ENCODE data around the gene OR8I2.
"Not testable (repeated sequence)": the region's sequence is repeated elsewhere in the genome, so short reads cannot be mapped to it uniquely, and the experiment has no call there.

The OR8I2 gene

DNA sequence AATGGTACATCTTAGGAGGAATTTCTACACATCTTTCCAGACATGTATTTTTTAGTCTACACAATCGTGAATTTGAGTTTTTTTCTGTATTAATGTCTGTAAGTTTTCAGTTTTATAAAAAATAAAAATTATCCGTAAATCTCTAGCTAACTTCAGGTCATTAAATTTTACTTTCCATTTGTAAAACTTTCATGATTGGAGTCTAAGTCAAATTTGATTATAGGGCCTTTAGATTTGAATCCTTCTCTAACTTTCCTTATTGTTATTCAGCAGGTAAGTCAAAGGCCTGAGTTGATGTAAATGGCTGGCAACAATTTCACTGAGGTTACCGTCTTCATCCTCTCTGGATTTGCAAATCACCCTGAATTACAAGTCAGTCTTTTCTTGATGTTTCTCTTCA, at the start of gene OR8I2:
OR8I2 (plus strand) TSS at position 301 of the 400 bp plus-strand sequence; CDS start at position 301, 0 bp downstream.
- no peak for DNase-seq

DNA sequence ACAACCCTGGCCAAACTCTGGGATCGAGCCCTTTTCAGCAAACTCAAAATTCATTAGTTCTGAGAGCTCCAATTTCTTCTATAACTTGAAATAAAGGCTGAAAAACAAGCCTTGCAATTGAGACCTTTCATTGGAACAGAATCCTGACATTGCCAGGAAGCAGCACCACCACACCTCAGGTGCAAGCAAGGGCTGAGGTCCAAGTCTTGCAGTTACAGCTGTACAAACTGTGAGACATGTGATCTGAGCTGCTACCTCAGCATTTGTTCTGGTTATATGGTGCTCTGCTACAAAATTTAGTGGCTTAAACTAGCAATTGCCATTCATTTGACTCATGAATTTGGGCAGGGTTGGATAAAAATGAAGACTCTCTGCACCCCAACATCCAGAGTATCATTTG, 47.6 kb upstream of the OR8I2 start:
- DNase-seq, result no peak

DNA sequence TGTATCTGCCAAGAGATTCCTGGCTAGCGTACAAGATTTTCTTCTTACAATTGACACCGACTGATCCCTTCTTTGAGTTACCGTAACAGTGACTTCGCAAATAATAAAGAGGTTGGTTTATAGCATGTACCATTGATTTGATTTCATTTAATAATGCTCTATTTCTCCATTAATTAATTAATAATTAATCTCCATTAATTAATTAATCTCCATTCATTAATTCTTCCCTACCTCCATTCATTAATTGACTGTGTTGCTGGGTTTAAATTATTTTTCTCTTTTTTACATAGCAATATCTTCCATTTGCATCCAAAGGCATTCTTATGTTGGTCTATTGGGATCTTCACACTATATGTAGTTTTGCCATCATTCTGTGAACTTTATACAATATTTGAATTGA, 44.6 kb upstream of the OR8I2 start:
- DNase-seq, result no peak

DNA sequence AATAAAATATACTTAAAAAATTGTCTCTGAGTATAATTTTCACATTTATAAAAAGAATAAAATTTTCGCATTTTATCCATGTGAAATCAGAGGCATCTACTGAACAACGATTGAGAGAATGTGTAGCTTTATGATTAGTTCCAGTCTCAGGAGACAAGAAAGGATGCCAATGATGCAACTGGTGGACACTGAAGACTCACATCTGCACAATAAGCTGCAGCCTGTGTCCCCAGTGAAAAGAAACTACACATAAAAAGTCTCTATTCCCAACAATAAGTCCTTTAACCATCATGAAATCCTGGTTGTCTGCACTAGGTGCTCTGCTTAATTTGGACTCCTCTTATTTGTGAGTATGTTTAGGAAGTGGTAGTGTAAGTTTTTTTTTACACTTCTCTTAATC, 43.6 kb upstream of the OR8I2 start:
- DNase-seq, result no peak

DNA sequence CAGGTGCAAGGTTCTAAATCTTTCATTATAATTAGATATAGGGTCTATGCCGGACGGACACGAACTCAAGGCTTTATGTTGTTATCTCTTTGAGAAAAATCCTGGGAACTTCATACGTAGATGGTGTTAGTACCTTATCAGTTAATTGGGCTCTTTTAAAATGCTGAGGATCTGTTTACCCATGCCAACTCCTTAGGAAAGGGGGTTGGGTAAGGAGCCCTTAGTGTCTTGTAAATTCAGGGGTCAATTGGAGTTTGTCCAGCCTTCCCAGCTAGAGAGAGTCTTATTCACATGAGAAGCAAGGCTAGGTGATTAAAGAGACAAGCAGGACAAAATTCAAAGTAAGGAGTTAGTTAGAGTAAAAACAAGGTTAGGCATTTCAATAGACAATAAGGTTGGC, 36.7 kb upstream of the OR8I2 start:
- DNase-seq, result not testable (repeated sequence)

DNA sequence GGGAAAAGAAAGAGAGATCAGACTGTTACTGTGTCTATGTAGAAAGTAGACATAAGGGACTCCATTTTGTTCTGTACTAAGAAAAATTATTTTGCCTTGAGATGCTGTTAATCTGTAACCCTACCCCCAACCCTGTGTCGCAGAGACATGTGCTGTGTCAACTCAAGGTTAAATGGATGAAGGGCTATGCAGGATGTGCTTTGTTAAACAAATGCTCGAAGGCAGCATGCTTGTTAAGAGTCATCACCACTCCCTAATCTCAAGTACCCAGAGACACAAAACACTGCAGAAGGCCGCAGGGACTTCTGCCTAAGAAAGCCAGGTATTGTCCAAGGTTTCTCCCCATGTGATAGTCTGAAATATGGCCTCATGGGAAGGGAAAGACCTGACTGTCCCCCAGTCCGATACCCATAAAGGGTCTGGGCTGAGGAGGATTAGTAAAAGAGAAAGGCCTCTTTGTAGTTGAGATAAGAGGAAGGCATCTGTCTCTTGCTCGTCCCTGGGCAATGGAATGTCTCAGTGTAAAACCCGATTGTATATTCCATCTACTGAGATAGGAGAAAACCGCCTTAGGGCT, 35.4 kb upstream of the OR8I2 start:
- DNase-seq, result not testable (repeated sequence)

DNA sequence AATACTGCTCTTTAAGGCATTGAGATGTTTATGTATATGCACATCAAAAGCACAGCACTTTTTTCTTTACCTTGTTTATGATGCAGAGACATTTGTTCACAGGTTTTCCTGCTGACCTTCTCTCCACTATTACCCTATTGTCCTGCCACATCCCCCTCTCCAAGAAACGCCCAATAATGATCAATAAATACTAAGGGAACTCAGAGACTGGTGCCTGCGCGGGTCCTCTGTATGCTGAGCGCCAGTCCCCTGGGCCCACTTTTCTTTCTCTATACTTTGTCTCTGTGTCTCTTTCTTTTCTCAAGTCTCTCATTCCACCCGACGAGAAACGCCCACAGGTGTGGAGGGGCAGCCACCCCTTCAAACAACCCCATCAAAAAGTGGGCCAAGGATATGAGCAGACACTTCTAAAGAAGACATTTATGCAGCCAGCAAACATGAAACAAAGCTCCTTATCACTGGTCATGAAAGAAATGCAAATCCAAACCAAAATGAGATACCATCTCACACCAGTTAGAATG, 34.8 kb upstream of the OR8I2 start:
- not testable (repeated sequence) for DNase-seq

DNA sequence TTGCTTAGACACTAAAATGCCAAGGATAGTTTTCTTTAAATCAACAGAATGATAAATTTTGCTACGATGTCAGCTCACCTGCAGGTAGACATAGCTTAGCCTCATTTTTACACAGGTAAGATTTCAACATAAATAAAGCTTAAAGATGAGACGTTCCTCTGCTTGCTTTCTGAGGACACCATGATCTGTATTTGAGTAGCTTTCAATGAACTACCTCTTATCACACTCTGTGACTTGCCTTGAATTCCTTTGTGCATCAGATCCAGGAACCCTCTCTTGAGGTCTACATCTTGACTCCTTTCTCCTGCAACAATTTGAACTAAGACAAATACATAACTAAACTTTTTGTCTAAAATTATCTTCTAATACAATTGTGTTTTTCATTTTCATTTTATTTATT, 26.1 kb upstream of the OR8I2 start:
- DNase-seq, result no peak

DNA sequence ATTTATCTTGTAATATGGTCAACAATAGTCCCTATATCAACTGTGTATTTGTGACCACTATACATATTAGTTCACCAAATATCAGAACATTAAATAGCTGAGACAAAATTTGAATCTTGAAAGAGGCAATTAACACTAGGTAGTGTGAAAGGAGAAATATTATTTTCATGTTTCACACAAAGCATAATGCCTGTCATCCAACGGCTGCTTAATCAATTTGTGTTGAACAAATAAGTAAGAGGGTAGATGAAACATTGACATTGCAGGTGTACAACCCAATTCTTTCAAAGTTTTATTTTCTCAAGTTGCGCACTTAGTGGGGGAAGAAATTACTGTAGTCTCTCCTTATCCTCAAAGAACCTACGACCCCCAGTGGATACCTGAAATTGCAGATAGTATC, 3.4 kb upstream of the OR8I2 start:
- no peak for DNase-seq

DNA sequence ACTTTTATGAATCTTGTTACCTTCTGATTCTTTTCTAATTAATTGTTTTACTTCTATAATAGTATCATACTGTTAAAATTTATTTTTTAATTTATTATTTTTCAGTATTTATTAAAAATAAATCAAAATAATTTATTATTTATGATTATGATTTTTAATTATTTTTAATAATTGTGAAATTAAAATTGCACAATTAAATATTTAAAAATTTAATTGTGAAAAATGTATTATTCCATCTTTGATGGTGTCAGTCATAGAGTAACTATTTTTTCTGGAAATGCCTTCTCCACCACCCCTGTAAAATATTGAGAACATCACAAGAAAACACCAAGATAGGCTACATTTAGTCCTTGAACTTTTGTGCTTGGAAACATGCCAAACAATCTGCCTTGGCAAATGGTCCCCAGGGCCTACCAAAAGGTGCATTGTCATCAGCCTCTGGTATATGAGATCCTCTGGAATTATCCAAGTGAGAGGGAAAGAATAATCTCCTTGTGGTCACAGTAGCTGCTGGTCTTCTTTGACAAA, 10.2 kb downstream of the OR8I2 start, which contains the start of gene OR8H2:
OR8H2 (plus strand) TSS at position 478 of the 528 bp plus-strand sequence. CDS start 1,356 bp downstream, outside the sequence.
- DNase-seq, result no peak

DNA sequence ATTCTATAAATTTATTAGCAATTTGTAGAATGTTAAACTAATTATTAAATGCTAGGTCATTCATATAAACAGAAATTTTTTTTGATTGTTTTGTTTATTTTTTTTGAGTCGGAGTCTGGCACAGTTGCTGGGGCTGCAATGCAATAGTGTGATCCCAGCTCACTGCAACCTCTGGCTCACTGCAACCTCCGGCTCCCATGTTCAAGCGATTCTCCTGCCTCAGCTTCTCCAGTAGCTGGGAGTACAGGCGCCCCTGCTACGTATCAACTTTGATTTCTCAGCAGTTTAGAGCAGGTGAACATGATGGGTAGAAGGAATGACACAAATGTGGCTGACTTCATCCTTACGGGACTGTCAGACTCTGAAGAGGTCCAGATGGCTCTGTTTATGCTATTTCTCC, 29.0 kb downstream of the OR8I2 start, which contains the start of gene OR8H3:
OR8H3 (plus strand) TSS at position 301 of the 400 bp plus-strand sequence; CDS start at position 301, 0 bp downstream.
- no peak for DNase-seq

DNA sequence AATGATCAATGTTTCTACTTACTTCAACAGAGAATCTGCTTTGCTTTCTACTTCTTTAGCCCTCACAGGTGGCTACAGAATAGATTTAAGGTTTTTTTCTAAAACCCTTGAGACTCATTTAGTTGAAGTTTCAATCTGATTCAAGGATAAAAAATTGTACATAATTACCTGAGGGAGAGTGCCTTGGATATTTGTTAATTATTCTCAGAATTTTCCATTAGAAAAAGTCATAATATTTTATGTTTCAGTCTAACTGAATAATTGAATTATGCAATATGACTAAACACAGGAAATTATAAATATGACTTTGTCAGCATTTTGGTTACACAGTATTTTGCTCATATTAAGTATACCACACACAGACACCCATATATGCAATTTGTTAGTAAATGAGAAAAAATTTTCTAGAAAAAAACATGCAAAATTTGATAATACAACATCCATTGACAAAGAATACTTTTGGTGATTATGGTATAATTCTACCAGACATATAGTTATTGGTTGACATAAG, 47.1 kb downstream of the OR8I2 start, which contains the start of gene OR8J3:
OR8J3 (minus strand) TSS at position 51 of the 511 bp plus-strand sequence. CDS start 2,483 bp downstream, outside the sequence.
- DNase-seq, result no peak

DNA sequence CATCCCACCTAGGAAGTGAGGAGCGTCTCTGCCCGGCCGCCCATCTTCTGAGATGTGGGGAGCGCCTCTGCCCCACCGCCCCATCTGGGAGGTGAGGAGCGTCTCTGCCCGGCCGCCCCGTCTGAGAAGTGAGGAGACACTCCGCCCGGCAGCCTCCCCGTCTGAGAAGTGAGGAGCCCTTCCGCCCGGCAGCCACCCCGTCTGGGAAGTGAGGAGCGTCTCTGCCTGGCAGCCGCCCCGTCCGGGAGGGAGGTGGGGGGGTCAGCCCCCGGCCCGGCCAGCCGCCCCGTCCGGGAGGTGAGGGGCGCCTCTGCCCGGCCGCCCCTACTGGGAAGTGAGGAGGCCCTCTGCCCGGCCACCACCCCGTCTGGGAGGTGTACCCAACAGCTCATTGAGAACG, 50.6 kb downstream of the OR8I2 start:
- not testable (repeated sequence) for DNase-seq

Measured in CD4-positive, alpha-beta T cell treated with Interleukin-15 for 1 hour (primary cell).